Measurements from ENCODE around the gene JAZF1.
A peak's percentile ranks its signal among the peaks of the same experiment; 100 is the strongest.

JAZF1 gene

DNA sequence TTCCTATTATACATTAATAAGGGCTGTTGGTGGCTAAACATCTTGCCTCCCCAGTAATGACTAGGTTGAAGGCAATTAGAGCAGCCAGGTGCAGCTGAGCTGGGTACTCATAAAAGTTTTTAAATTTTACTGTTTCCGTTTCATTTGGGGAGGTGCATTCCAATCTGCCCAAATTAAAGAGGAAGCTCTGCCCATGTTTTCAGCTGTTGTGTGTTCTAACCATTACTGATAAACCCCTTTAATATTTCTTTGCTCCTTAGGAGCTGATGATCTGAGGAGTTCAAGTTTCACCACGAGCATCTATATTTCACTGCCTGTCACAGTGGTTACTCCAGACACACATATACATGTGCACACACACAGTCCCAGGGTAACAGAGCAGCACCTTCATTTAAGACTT, 94.4 kb downstream of the JAZF1 start:
- no peak for DNase-seq (ENCODE audit: low read depth)
- TF ChIP-seq, protein P1, sequence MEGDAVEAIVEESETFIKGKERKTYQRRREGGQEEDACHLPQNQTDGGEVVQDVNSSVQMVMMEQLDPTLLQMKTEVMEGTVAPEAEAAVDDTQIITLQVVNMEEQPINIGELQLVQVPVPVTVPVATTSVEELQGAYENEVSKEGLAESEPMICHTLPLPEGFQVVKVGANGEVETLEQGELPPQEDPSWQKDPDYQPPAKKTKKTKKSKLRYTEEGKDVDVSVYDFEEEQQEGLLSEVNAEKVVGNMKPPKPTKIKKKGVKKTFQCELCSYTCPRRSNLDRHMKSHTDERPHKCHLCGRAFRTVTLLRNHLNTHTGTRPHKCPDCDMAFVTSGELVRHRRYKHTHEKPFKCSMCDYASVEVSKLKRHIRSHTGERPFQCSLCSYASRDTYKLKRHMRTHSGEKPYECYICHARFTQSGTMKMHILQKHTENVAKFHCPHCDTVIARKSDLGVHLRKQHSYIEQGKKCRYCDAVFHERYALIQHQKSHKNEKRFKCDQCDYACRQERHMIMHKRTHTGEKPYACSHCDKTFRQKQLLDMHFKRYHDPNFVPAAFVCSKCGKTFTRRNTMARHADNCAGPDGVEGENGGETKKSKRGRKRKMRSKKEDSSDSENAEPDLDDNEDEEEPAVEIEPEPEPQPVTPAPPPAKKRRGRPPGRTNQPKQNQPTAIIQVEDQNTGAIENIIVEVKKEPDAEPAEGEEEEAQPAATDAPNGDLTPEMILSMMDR (conservative IDR thresholded peaks at IDR 0.05; ENCODE audit: low read length) = no peak

DNA sequence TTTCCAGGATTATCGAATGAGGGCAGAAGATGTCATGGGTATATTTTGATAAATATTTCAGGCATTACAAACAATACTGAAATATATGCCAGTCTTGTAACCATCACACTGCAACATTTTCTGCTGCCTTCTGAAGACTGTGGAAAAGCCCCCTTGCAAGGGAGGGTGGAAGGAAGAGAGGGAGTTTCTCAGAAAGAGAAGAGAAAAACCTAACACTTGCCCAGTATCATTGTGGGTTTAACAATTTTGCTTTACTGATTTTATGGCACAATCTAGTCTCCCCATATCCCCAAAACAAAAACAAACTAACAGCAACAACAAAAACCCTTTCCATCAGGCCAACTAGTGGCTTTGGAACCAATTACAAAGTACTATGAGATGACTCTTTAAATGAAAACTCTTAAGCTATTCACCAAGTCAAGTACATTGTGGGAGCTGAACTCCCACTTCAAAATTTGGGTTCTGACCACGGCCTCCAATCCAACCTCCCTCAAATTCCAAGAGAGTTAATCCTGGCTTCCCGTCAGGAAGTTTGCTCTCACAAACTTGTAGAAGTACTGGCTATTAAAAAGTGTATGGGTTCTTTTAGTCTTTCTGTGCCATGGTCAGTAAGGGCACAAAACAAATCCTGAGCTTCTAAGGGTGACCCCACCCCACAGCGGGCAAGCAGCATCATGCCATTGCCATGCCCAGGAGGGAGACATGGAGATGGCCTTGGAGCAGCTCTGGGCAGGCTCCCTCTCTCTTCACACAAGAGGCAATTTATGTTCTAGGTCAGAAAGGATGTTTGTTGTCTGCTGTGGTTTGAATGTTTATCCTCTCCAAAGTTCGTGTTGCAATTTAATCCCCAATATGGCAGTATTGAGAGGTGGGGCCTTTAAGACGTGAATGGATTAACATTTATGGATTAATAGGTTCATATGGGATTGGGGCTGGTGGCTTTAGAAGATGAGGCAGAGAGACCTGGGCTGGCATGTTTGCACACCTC, 96.3 kb downstream of the JAZF1 start:
- DNase-seq (ENCODE audit: low read depth) = peak; percentile 68
- H3K4me3 ChIP-seq (ENCODE audit: low read length) = no peak overlapping the region
- TF ChIP-seq, protein P1 (conservative IDR thresholded peaks at IDR 0.05; ENCODE audit: low read length) = peak; percentile 20; the same call in 1 of the 2 replicates

More for the DNA sequence above, 94.4 kb downstream of the JAZF1 start:
- H3K4me3 ChIP-seq (ENCODE audit: low read length) = no peak overlapping the region

DNA sequence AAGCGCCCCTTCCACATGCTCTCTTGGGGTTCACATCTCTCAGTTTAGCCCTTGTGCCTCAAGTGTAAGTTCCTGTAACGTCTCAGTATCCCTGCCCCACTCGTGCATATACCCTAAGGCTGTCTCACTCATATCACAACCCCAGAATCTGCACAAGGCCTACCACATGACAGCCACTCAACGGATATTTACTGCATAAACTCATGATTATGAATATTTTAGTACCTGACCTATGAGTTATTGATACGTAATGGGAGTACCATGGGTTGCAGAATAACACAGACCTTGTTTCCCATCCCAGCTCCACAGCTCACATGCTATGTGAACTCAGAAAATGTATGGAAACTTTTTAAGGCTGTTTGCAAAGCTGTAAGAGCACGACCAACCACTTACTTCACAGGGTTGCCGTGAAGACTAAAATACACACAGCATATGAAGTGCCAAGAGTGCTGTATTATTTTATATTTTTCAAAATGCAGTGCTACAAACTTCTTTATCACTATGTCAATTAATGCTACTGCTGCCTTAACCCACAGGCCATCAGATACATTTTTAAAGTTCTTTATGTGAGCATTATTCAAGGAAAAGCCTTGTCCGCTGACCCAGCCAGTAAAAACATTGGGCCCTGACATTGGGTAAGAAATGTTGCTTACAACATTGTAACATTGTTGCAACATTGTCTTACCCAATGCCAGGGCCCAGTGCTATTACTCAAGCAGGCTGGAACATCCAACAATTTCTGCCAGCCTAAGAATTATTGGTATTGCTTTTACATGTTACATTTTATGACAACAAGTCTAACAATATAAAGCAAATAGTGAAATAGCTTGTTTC, 97.2 kb downstream of the JAZF1 start:
- H3K4me3 ChIP-seq (ENCODE audit: low read length) = no peak overlapping the region
- TF ChIP-seq, protein P1 (conservative IDR thresholded peaks at IDR 0.05; ENCODE audit: low read length) = no peak
- DNase-seq (ENCODE audit: low read depth) = peak; percentile 92

DNA sequence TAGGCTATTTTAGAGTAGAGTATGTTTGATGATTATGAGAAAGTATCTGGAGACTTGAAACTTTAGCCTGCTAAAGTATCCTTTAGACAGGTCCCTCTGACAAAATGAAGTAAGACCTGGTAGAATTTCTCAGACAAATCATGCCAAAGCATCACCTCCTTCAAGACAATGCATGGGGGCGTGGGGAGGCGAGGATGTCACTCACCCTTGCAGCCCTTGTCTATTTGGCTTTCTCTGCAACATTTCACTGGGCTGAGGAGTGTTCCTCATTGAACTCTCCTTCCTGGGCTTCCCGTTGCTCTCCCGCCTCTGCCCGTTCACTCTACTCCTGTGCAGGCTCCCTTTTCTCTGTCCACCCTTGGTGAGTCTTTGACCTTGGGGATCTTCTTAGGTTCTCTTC, 98.5 kb downstream of the JAZF1 start:
- no peak overlapping the region for H3K4me3 ChIP-seq (ENCODE audit: low read length)
- TF ChIP-seq, protein P1 (conservative IDR thresholded peaks at IDR 0.05; ENCODE audit: low read length) = no peak
- DNase-seq (ENCODE audit: low read depth) = no peak

DNA sequence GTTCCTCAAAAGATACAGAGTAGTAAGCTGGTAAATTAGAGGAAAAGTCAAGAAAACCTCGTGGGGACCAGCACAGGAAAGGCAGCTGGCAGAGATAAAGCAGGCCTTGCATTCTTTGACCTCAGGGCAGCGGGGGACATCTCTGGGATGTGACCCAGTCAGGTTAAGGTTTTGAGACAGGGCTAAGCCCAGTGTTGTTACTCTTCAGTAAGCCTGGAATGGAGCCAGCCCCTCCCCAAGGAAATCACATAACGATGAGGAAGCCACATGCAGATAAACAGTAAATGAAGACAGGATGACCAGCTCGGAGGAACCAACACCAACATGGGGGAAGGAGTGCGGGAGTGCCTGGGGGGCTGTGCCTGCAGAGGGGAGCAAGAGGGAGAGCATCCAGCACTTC, 99.6 kb downstream of the JAZF1 start:
- no peak overlapping the region for H3K4me3 ChIP-seq (ENCODE audit: low read length)
- TF ChIP-seq, protein P1 (conservative IDR thresholded peaks at IDR 0.05; ENCODE audit: low read length) = no peak
- no peak for DNase-seq (ENCODE audit: low read depth)

DNA sequence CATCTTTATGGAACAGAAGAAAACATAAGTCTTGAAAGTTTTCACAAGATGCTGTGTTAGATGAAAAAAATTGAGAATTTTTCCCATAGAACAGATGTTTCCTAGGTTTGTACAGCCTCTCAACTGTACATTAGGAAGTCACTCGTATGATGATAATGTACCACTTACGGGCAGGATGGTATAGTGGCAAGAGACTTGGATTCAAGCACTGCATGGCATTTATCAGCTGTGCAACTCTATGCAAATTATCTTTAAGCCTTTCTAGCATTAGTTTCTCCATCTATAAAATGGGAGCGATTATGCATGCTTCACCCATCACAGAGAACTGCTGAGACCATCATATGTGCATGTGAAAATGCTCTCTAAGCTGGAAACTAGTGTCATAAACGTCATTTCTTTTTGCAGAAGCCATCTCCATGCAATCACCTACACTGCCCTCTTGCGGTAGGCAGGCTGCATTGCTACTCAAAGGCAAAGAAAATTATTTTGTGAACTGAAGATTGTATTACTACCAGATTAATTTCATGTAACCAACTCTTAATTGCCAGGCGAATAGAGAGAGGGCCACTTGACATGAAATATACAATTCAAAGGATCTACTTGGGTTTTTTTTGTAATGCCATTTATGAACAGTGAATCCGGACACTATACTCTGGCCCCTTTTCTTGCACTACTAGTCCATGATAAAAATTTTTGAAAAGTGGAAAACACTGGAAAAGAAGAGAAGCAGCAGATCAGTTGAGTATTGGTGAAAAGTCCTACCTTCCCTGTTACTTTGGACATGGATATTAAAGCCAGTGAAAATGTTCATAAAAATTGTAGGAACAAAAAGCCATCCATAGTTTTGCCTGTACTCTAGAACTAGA, 102.3 kb downstream of the JAZF1 start:
- DNase-seq (ENCODE audit: low read depth) = peak; percentile 66
- TF ChIP-seq, protein P1 (conservative IDR thresholded peaks at IDR 0.05; ENCODE audit: low read length) = peak; percentile 100
- no peak overlapping the region for H3K4me3 ChIP-seq (ENCODE audit: low read length)
